Cardiac fibroblast (primary cell): Measurements from ENCODE around the gene HYCC2.
"Not testable (repeated sequence)": the region's sequence is repeated elsewhere in the genome, so short reads cannot be mapped to it uniquely, and the experiment has no call there.

Experiments used
- DNase-seq, 2 donors: peaks; one replicate each; pipeline versions ENCODE4 v3.0.0 to v3.0.0-alpha.2; 2010; ENCODE audit warnings: low read depth in 2 of 2
- H3K4me3 ChIP-seq, 2 donors: replicated peaks in 1 of 2; 1 replicate in 1 of 2; 2 replicates in 1 of 2; pipeline ENCODE4 v1.5.1; 2011; ENCODE audit warnings: low read depth in 2 of 2, low read length in 2 of 2, mild to moderate bottlenecking in 2 of 2, moderate library complexity in 1 of 2
- CTCF ChIP-seq: IDR thresholded peaks from one replicate; pipeline ENCODE4 v1.5.1; 2011; ENCODE audit warnings: low read depth, mild to moderate bottlenecking, low read length, inconsistent platforms

HYCC2 gene

GRCh38 chr2:201072201-201072530, 695 bp upstream of the HYCC2 start:
- peak overlapping the region; percentile 97 to 100 for H3K4me3 ChIP-seq
- TF ChIP-seq CTCF: no peak
- no peak for DNase-seq

GRCh38 chr2:201070948-201071478, 458 bp downstream of the HYCC2 start:
- DNase-seq: peak; percentile 10 to 33
- H3K4me3 ChIP-seq: peak overlapping the region; percentile 97 to 100
- no peak for TF ChIP-seq CTCF

GRCh38 chr2:201064797-201065329, 6.6 kb downstream of the HYCC2 start:
- TF ChIP-seq CTCF: no peak
- no peak for DNase-seq
- no peak overlapping the region for H3K4me3 ChIP-seq

- DNase-seq: not testable (repeated sequence)
These were observed 8.0 kb downstream of the HYCC2 start for GRCh38 chr2:201063516-201063915.

GRCh38 chr2:201059961-201060755, 11.3 kb downstream of the HYCC2 start:
- DNase-seq: no peak
- no peak overlapping the region for H3K4me3 ChIP-seq
- TF ChIP-seq CTCF: no peak

More at GRCh38 chr2:201063516-201063915, 8.0 kb downstream of the HYCC2 start:
- H3K4me3 ChIP-seq: not testable (repeated sequence)

GRCh38 chr2:201058914-201059313, 12.6 kb downstream of the HYCC2 start:
- no peak for DNase-seq
- H3K4me3 ChIP-seq: no peak overlapping the region
- TF ChIP-seq CTCF: no peak

GRCh38 chr2:201057715-201058248, 13.7 kb downstream of the HYCC2 start:
- no peak for TF ChIP-seq CTCF
- DNase-seq: no peak
- H3K4me3 ChIP-seq: no peak overlapping the region
